KMS-11 (cell line): Measurements from ENCODE around the gene RNF145.

Experiments
- H2AFZ ChIP-seq: fragments of 200-600 bp; sonication (generic); 2 replicates; pipeline ENCODE4 v1.6.1; 2016; ENCODE audit warnings: antibody characterized with exemption, mixed run types, low read depth
- H3K27ac ChIP-seq: fragments of 200-600 bp; sonication (generic); 2 replicates; pipeline ENCODE4 v1.6.1; 2016; ENCODE audit warnings: mild to moderate bottlenecking, mixed run types
- H3K27me3 ChIP-seq: fragments of 200-600 bp; sonication (generic); 2 replicates; pipeline ENCODE4 v1.6.1; 2017; ENCODE audit warnings: mild to moderate bottlenecking, low read depth, mixed run types, moderate library complexity; ENCODE audit not compliant: insufficient read depth
- H3K36me3 ChIP-seq: fragments of 200-600 bp; sonication (generic); 2 replicates; pipeline ENCODE4 v1.6.1; 2017; ENCODE audit warnings: mild to moderate bottlenecking, mixed run types; ENCODE audit not compliant: insufficient read depth
- H3K4me1 ChIP-seq: fragments of 200-600 bp; sonication (generic); 2 replicates; pipeline ENCODE4 v1.6.1; 2016; ENCODE audit warnings: mild to moderate bottlenecking, low read depth, mixed run types; ENCODE audit not compliant: poor library complexity, severe bottlenecking
- H3K4me2 ChIP-seq: fragments of 200-600 bp; sonication (generic); 2 replicates; pipeline ENCODE4 v1.7.0; 2016; ENCODE audit warnings: mild to moderate bottlenecking, mixed run types
- H3K4me3 ChIP-seq: fragments of 200-600 bp; sonication (generic); IDR thresholded peaks from 2 replicates; pipeline ENCODE4 v1.6.1; 2017; ENCODE audit warnings: low read depth, low read length, mixed read lengths; ENCODE audit not compliant: insufficient read depth
- H3K79me2 ChIP-seq: fragments of 200-600 bp; sonication (generic); 2 replicates; pipeline ENCODE4 v1.6.1; 2016; ENCODE audit warnings: low read depth, mixed run types; ENCODE audit not compliant: insufficient read depth
- H3K9ac ChIP-seq: fragments of 200-600 bp; sonication (generic); 2 replicates; pipeline ENCODE4 v1.6.1; 2016; ENCODE audit warnings: mild to moderate bottlenecking, mixed run types
- H4K20me1 ChIP-seq: fragments of 200-600 bp; sonication (generic); 2 replicates; pipeline ENCODE4 v1.6.1; 2016; ENCODE audit warnings: mild to moderate bottlenecking, mixed run types; ENCODE audit not compliant: insufficient read depth
- TF ChIP-seq, protein P1 (sequence below): fragments of 200-600 bp; sonication (generic); conservative IDR thresholded peaks from 2 replicates; pipeline ENCODE4 v1.6.1; 2017; ENCODE audit warnings: low read depth, mild to moderate bottlenecking, antibody characterized with exemption, low read length, moderate library complexity, mixed read lengths

RNF145 gene, protein sequence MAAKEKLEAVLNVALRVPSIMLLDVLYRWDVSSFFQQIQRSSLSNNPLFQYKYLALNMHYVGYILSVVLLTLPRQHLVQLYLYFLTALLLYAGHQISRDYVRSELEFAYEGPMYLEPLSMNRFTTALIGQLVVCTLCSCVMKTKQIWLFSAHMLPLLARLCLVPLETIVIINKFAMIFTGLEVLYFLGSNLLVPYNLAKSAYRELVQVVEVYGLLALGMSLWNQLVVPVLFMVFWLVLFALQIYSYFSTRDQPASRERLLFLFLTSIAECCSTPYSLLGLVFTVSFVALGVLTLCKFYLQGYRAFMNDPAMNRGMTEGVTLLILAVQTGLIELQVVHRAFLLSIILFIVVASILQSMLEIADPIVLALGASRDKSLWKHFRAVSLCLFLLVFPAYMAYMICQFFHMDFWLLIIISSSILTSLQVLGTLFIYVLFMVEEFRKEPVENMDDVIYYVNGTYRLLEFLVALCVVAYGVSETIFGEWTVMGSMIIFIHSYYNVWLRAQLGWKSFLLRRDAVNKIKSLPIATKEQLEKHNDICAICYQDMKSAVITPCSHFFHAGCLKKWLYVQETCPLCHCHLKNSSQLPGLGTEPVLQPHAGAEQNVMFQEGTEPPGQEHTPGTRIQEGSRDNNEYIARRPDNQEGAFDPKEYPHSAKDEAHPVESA

DNA sequence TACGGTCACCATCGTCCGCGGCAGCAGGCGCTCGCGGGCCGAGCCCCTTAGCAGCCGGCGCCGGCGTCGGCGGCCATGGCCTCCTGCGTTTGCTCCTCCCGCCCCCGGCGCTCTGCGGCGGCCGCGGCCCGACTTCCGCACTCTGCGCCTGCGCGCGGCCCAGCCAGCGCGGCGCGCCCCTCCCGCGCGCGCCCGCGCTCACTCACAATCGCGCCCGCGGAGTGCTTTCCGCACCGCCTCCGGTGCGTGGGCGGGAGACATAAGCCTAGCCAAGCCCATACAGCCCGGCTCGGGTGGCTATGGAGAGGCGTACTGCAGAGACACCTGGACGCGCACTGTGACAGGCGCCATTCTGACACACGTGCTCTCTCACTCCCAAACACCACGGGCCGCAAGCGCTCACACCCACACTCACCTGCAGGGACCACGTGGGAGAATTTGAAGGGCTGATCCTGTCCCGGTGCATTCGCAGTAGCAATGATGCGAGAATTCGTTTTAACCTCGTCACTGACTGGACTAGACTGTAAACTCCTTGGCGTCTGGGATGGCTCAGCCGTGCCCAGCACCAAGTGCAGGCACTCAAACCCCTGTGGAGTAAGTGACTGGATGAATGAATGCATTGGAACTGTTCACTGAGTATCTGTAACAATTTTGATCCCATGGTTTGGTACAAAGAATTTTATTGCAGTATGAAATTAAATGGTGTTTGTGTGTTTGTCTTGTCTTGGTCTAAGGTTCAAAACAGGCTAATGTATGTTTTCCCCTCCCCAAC lies at the start of gene RNF145:
RNF145 (minus strand) TSS at position 116 of the 772 bp plus-strand sequence. CDS start 5,936 bp downstream, outside the sequence.
- peaks cover 22% of the 10 kb centered on the region for H3K4me1 ChIP-seq
- peak within 1 kb of the TSS; percentile 91 for H3K4me2 ChIP-seq
- TF ChIP-seq, protein P1, sequence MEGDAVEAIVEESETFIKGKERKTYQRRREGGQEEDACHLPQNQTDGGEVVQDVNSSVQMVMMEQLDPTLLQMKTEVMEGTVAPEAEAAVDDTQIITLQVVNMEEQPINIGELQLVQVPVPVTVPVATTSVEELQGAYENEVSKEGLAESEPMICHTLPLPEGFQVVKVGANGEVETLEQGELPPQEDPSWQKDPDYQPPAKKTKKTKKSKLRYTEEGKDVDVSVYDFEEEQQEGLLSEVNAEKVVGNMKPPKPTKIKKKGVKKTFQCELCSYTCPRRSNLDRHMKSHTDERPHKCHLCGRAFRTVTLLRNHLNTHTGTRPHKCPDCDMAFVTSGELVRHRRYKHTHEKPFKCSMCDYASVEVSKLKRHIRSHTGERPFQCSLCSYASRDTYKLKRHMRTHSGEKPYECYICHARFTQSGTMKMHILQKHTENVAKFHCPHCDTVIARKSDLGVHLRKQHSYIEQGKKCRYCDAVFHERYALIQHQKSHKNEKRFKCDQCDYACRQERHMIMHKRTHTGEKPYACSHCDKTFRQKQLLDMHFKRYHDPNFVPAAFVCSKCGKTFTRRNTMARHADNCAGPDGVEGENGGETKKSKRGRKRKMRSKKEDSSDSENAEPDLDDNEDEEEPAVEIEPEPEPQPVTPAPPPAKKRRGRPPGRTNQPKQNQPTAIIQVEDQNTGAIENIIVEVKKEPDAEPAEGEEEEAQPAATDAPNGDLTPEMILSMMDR, result no peak
- H3K9ac ChIP-seq, result peak within 1 kb of the TSS; percentile 85
- H4K20me1 ChIP-seq, result no peaks in the 10 kb centered on the region
- peak within 1 kb of the TSS; percentile 91 for H3K27ac ChIP-seq
- no peak within 1 kb of the TSS for H3K4me3 ChIP-seq
- H3K36me3 ChIP-seq, result no peaks in the 10 kb centered on the region
- H3K27me3 ChIP-seq, result no peaks in the 10 kb centered on the region
- peak within 1 kb of the TSS; percentile 82 for H2AFZ ChIP-seq
- H3K79me2 ChIP-seq, result peaks cover 42% of the 10 kb centered on the region

DNA sequence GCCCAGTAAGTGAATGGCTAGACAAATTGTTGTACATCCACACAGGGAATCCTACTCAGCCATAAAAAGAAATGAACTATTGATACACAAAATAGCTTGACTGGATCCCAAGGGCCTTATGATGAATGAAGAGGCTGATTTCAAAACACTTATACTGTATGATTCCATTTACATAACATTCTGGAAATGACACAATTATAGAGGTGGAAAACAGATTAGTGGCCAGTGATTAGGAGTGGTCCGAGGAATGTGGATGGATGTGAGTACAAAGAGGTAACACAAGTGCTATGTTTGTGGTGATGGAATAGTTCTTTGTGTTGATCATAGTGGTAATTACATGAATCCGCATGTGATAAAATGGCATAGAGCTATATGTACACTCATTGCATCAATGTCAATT lies 49.0 kb upstream of the RNF145 start:
- no peak overlapping the region for H3K27ac ChIP-seq
- TF ChIP-seq, protein P1, result no peak
- H3K4me3 ChIP-seq, result no peak overlapping the region
- H3K4me2 ChIP-seq, result no peak overlapping the region
- H4K20me1 ChIP-seq, result no peaks in the 10 kb centered on the region
- H3K4me1 ChIP-seq, result no peaks in the 10 kb centered on the region
- H2AFZ ChIP-seq, result no peak overlapping the region
- no peaks in the 10 kb centered on the region for H3K79me2 ChIP-seq
- no peak overlapping the region for H3K9ac ChIP-seq
- no peaks in the 10 kb centered on the region for H3K36me3 ChIP-seq
- no peaks in the 10 kb centered on the region for H3K27me3 ChIP-seq

DNA sequence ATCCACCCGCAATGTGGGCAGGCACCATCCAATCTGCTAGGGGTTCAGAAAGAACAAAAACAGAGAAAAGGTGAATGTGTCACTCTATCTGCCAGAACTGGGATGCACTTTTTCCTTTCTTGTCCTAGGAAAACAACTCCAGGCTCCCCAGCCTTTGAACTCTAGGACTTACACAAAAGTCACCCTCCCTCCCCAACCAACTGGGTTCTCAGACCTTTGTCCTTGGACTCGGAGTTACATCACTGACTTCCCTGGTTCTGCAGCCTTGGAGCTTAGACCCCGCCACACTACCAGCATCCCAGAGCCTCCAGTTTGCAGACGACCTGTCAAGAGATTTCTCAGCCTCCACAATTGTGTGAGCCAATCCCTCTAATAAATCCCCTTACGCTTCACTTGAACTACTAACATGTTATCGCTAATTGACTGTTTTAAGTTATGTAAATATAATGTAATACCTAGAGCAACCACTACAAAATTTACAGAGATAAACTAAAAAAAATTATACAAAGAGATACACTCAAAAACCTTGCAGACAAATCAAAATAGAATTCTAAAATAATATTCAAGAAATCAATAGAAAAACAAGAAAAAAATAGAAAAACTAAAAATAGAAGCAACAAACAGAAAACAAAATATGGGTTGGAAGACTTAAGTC lies 48.4 kb upstream of the RNF145 start:
- Histone ChIP-seq H3K79me2 (no peaks in the 10 kb centered on the region), H3K9ac (no peak overlapping the region), H3K4me2 (no peak overlapping the region), H3K4me3 (no peak overlapping the region), H3K4me1 (no peaks in the 10 kb centered on the region), H3K36me3 (no peaks in the 10 kb centered on the region), H3K27ac (no peak overlapping the region), H2AFZ (no peak overlapping the region), H3K27me3 (no peaks in the 10 kb centered on the region), H4K20me1 (no peaks in the 10 kb centered on the region)
- TF ChIP-seq, protein P1, result no peak

DNA sequence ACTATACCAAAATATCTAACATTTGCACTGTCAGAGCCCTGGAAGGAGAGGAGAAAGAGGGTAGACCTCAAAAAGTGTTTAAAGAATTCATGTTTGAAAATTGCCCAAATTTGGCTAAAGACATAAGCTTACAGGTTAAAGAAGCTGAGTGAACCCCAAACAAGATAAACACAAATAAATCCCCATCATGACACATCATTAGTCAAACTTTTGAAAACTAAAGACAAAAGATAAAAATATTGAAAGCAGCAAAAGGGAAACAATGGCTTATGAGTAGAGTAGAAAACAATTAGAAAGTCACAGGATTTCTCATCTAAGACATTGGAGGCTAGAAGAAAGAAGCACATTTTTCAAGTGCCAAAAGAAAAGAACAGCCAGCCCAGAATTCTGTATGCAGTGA lies 47.7 kb upstream of the RNF145 start:
- Histone ChIP-seq H3K4me1 (no peaks in the 10 kb centered on the region), H3K4me2 (no peak overlapping the region), H3K36me3 (no peaks in the 10 kb centered on the region), H3K9ac (no peak overlapping the region), H3K4me3 (no peak overlapping the region), H3K79me2 (no peaks in the 10 kb centered on the region), H4K20me1 (no peaks in the 10 kb centered on the region), H3K27me3 (no peaks in the 10 kb centered on the region), H2AFZ (no peak overlapping the region), H3K27ac (no peak overlapping the region)
- TF ChIP-seq, protein P1, result no peak
